ENCODE data around the gene IL20RA.

GRCh38 chr6:137040393-137040792, 4.4 kb downstream of the IL20RA start:
- no peak for TF ChIP-seq POLR2A (IDR thresholded peaks at IDR 0.05)
- TF ChIP-seq EP300 (IDR thresholded peaks at IDR 0.05) = no peak
- TF ChIP-seq, protein P1, sequence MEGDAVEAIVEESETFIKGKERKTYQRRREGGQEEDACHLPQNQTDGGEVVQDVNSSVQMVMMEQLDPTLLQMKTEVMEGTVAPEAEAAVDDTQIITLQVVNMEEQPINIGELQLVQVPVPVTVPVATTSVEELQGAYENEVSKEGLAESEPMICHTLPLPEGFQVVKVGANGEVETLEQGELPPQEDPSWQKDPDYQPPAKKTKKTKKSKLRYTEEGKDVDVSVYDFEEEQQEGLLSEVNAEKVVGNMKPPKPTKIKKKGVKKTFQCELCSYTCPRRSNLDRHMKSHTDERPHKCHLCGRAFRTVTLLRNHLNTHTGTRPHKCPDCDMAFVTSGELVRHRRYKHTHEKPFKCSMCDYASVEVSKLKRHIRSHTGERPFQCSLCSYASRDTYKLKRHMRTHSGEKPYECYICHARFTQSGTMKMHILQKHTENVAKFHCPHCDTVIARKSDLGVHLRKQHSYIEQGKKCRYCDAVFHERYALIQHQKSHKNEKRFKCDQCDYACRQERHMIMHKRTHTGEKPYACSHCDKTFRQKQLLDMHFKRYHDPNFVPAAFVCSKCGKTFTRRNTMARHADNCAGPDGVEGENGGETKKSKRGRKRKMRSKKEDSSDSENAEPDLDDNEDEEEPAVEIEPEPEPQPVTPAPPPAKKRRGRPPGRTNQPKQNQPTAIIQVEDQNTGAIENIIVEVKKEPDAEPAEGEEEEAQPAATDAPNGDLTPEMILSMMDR (IDR thresholded peaks at IDR 0.05) = no peak
